Glutamatergic neuron (in vitro differentiated cells): Measurements from ENCODE around the gene SUSD6. TPM values are rescaled to one million over a fixed set of nuclear protein-coding genes. Genes with fewer than 3 reads are reported as not detected.

Experiments
- DNase-seq: peaks from one replicate; pipeline ENCODE4 v3.0.0; 2022
- H3K27ac Mint-ChIP-seq: one replicate; pipeline ENCODE4 v1.8.0; 2020; ENCODE audit warnings: mild to moderate bottlenecking, mixed read lengths, inconsistent platforms; ENCODE audit not compliant: unreplicated experiment
- H3K27me3 Mint-ChIP-seq: one replicate; pipeline ENCODE4 v1.8.0; 2020; ENCODE audit warnings: mild to moderate bottlenecking, moderate library complexity, mixed read lengths, inconsistent platforms; ENCODE audit not compliant: unreplicated experiment
- H3K36me3 Mint-ChIP-seq: one replicate; pipeline ENCODE4 v1.8.0; 2020; ENCODE audit warnings: mild to moderate bottlenecking, mixed read lengths, inconsistent platforms; ENCODE audit not compliant: unreplicated experiment
- H3K4me1 Mint-ChIP-seq: one replicate; pipeline ENCODE4 v1.8.0; 2020; ENCODE audit warnings: mild to moderate bottlenecking, low read depth, mixed read lengths, inconsistent platforms; ENCODE audit not compliant: unreplicated experiment
- H3K4me3 Mint-ChIP-seq: one replicate; pipeline ENCODE4 v1.8.0; 2020; ENCODE audit warnings: mild to moderate bottlenecking, mixed read lengths, inconsistent platforms; ENCODE audit not compliant: unreplicated experiment
- H3K9me3 Mint-ChIP-seq: one replicate; pipeline ENCODE4 v1.8.0; 2020; ENCODE audit warnings: mild to moderate bottlenecking, moderate library complexity, mixed read lengths, inconsistent platforms; ENCODE audit not compliant: unreplicated experiment
- total RNA-seq: library from RNA; stranded (reverse); fragmentation: NEBNext Ultra II Directional; extraction: Animal tissue kit (Norgen Biotek cat#: 25700); gene quantifications from one replicate; pipeline ENCODE4 v1.2.1, GENCODE V29; 2021; ENCODE audit not compliant: unreplicated experiment
- TF ChIP-seq, protein P1 (sequence below): fragments of 200-600 bp; sonication (generic); IDR thresholded peaks from one replicate; pipeline ENCODE4 v1.5.0; 2021; ENCODE audit not compliant: partially characterized antibody, unreplicated experiment

SUSD6 gene
- total RNA-seq, 1 donor from 2014 or later: 106 TPM

DNA sequence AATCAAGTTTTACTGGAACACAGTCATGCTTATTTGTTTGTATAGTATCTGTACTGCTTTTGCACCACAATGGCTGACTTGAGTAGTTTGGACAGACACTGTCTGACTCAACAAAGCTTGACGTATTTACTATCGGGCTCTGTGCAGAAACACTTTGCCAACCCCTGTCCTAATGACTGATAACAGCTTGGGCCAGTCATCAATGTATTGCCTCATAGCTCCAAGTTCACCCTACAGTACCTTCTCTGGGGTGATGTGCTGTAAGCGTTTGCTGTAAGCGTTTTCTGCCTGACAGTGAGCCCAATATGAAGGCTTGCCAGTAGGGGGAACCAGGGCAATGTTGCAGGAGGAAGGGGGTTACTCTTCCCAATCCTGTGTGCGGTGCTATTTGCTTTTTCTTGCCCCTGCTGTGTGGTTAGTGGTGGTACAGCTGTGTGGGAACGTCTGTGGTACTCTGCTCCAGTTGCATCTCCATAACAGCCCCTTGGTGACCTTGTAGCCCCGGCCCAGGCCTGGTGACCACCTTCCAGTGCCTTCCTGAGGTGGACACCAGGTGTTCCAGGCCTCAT, 31.3 kb upstream of the SUSD6 start:
- Mint-ChIP-seq H3K4me1 (peaks cover 5% of the 10 kb centered on the region), H3K27ac (no peak overlapping the region), H3K4me3 (no peak overlapping the region), H3K27me3 (peaks cover 13% of the 10 kb centered on the region), H3K9me3 (peaks cover 6% of the 10 kb centered on the region), H3K36me3 (peaks cover 8% of the 10 kb centered on the region)
- TF ChIP-seq, protein P1, sequence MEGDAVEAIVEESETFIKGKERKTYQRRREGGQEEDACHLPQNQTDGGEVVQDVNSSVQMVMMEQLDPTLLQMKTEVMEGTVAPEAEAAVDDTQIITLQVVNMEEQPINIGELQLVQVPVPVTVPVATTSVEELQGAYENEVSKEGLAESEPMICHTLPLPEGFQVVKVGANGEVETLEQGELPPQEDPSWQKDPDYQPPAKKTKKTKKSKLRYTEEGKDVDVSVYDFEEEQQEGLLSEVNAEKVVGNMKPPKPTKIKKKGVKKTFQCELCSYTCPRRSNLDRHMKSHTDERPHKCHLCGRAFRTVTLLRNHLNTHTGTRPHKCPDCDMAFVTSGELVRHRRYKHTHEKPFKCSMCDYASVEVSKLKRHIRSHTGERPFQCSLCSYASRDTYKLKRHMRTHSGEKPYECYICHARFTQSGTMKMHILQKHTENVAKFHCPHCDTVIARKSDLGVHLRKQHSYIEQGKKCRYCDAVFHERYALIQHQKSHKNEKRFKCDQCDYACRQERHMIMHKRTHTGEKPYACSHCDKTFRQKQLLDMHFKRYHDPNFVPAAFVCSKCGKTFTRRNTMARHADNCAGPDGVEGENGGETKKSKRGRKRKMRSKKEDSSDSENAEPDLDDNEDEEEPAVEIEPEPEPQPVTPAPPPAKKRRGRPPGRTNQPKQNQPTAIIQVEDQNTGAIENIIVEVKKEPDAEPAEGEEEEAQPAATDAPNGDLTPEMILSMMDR: peak; percentile 58
- peak; percentile 58 for DNase-seq

GRCh38 chr14:69581316-69581935, 30.0 kb upstream of the SUSD6 start:
- Mint-ChIP-seq H3K27me3 (peaks cover 8% of the 10 kb centered on the region), H3K4me3 (no peak overlapping the region), H3K36me3 (peaks cover 1% of the 10 kb centered on the region), H3K9me3 (peaks cover 1% of the 10 kb centered on the region), H3K27ac (no peak overlapping the region), H3K4me1 (peaks cover 5% of the 10 kb centered on the region)
- TF ChIP-seq, protein P1: no peak
- no peak for DNase-seq

DNA sequence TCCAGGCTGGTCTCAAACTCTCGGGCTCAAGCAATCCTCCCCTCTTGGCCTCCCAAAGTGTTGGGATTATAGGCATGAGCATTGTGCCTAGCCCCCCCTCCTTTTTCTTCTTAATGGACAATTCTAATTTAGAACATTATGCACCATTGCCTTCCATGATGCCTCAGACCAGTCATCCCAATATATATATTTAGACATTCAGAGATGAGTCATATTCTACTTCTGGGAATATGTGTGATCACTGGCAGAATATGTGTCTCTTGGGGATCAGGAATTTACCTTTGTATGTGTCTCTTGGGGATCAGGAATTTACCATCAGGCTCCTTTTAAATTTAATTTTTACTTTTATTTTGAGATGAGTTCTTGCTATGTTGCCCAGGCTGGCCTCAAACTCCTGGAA, 29.2 kb upstream of the SUSD6 start:
- no peak overlapping the region for H3K27ac Mint-ChIP-seq
- H3K36me3 Mint-ChIP-seq: no peaks in the 10 kb centered on the region
- no peak overlapping the region for H3K4me3 Mint-ChIP-seq
- peaks cover 7% of the 10 kb centered on the region for H3K27me3 Mint-ChIP-seq
- peaks cover 6% of the 10 kb centered on the region for H3K4me1 Mint-ChIP-seq
- DNase-seq: no peak
- TF ChIP-seq, protein P1: no peak
- H3K9me3 Mint-ChIP-seq: peaks cover 1% of the 10 kb centered on the region

- peaks cover 7% of the 10 kb centered on the region for H3K4me1 Mint-ChIP-seq
- no peak overlapping the region for H3K27ac Mint-ChIP-seq
- H3K4me3 Mint-ChIP-seq: no peak overlapping the region
These were observed 28.6 kb upstream of the SUSD6 start for GRCh38 chr14:69582829-69583228.

GRCh38 chr14:69584389-69584788, 27.0 kb upstream of the SUSD6 start:
- Mint-ChIP-seq H3K4me3 (no peak overlapping the region), H3K36me3 (no peaks in the 10 kb centered on the region), H3K27ac (no peak overlapping the region), H3K9me3 (peaks cover 1% of the 10 kb centered on the region), H3K4me1 (peaks cover 11% of the 10 kb centered on the region), H3K27me3 (peaks cover 7% of the 10 kb centered on the region)
- no peak for DNase-seq
- TF ChIP-seq, protein P1: no peak

More at GRCh38 chr14:69582829-69583228, 28.6 kb upstream of the SUSD6 start:
- Mint-ChIP-seq H3K36me3 (no peaks in the 10 kb centered on the region), H3K27me3 (peaks cover 7% of the 10 kb centered on the region), H3K9me3 (peaks cover 1% of the 10 kb centered on the region)
- TF ChIP-seq, protein P1: no peak
- DNase-seq: no peak
